K562 (cell line): Measurements from ENCODE around the gene HLA-F. TPM values are rescaled to one million over a fixed set of nuclear protein-coding genes. Genes with fewer than 3 reads are reported as not detected.

Source experiments
- ATAC-seq: fragments of 200-7000 bp; cut with Tn5 transposase; 3 replicates; pipeline ENCODE4 v1.9.1; 2020; ENCODE audit warnings: moderate library complexity
- BruUV-seq: library from RNA; stranded (reverse); fragments of 400-500 nt; replicated peaks from 2 replicates; lab custom pipeline; 2021; lab: Mats Ljungman, UMichigan
- CTCF ChIA-PET: fragments of 300-600 bp; formaldehyde crosslinking; extraction: SDS; loops from one replicate; lab custom pipeline; 2021; ENCODE audit warnings: low intra/inter-chr PET ratio; lab: Yijun Ruan, JAX
- POLR2A ChIA-PET: fragments of 300-600, 350-650 bp; sonication (Branson Sonifier 250); formaldehyde crosslinking; extraction: SDS; loops from one replicate; lab custom pipeline; 2021; ENCODE audit warnings: antibody characterized with exemption, inconsistent platforms; lab: Yijun Ruan, JAX
- DNase-seq, 4 experiments: peaks; one replicate each; pipeline versions ENCODE4 v3.0.0 to v3.0.0-alpha.2; 2011 to 2018; ENCODE audit warnings: low spot score in 3 of 4, mixed read lengths in 3 of 4; ENCODE audit errors: extremely low read depth in 1 of 4
- FAIRE-seq: peaks from 2 replicates; lab custom pipeline; 2011; peaks lifted over from hg19 to GRCh38; lab: Jason Lieb, UNC
- H2AFZ ChIP-seq: 2 replicates; pipeline ENCODE4 v1.6.0; 2011; ENCODE audit warnings: low read depth, low read length, control low read depth, inconsistent platforms
- H3K27ac ChIP-seq: fragments of 200-600 bp; 3 replicates; pipeline ENCODE4 v1.8.0; 2011; ENCODE audit warnings: low read depth, mild to moderate bottlenecking, control low read depth, inconsistent platforms, low read length, moderate library complexity, mixed read lengths; ENCODE audit errors: extremely low read depth
- H3K27me3 ChIP-seq, 2 experiments: fragments of 300-600 bp in 1 of 2; 2 replicates in 1 of 2; 3 replicates in 1 of 2; pipeline versions ENCODE4 v1.6.0 to v1.8.0; 2011; ENCODE audit warnings: inconsistent platforms in 2 of 2, low read length in 2 of 2, mild to moderate bottlenecking in 1 of 2, mixed read lengths in 1 of 2, moderate library complexity in 1 of 2; ENCODE audit not compliant: control insufficient read depth in 2 of 2, insufficient read depth in 2 of 2
- H3K36me3 ChIP-seq: fragments of 300-600 bp; 3 replicates; pipeline ENCODE4 v1.8.0; 2011; ENCODE audit warnings: mild to moderate bottlenecking, low read length, inconsistent platforms; ENCODE audit not compliant: control insufficient read depth, insufficient read depth
- H3K4me1 ChIP-seq, 2 experiments: fragments of 200-600 bp in 1 of 2; replicated peaks in 1 of 2; 2 replicates in 1 of 2; 3 replicates in 1 of 2; pipeline versions ENCODE4 v1.5.1 to v1.8.0; 2011; ENCODE audit warnings: inconsistent platforms in 2 of 2, low read length in 2 of 2, mild to moderate bottlenecking in 1 of 2, mixed read lengths in 1 of 2, moderate library complexity in 1 of 2; ENCODE audit not compliant: control insufficient read depth in 2 of 2, insufficient read depth in 2 of 2
- H3K4me2 ChIP-seq: 2 replicates; pipeline ENCODE4 v1.6.1; 2011; ENCODE audit warnings: low read length, control low read depth, inconsistent platforms, mixed read lengths; ENCODE audit not compliant: insufficient read depth
- H3K4me3 ChIP-seq: fragments of 200-600 bp; sonication (generic), shearing (Covaris generic); 2 replicates; pipeline ENCODE4 v1.5.1; 2016; ENCODE audit warnings: control low read depth, inconsistent platforms
- H3K79me2 ChIP-seq: fragments of 200-600 bp; 3 replicates; pipeline ENCODE4 v1.8.0; 2011; ENCODE audit warnings: low read length, inconsistent platforms; ENCODE audit not compliant: control insufficient read depth, insufficient read depth
- H3K9ac ChIP-seq, 2 experiments: 2 replicates each; pipeline versions ENCODE4 v1.6.0 to v1.6.1; 2011; ENCODE audit warnings: low read depth in 2 of 2, low read length in 2 of 2, control low read depth in 1 of 2, inconsistent platforms in 1 of 2, mild to moderate bottlenecking in 1 of 2, mixed read lengths in 1 of 2; ENCODE audit not compliant: insufficient read depth in 1 of 2
- H3K9me1 ChIP-seq: one replicate; pipeline ENCODE4 v1.6.0; 2011; ENCODE audit warnings: inconsistent platforms, mild to moderate bottlenecking, low read length, moderate library complexity; ENCODE audit not compliant: control insufficient read depth, insufficient read depth
- H3K9me3 ChIP-seq: replicated peaks from 2 replicates; pipeline ENCODE4 v1.5.1; 2011; ENCODE audit warnings: low read depth, low read length, inconsistent platforms; ENCODE audit not compliant: control insufficient read depth, insufficient read depth
- H4K20me1 ChIP-seq: replicated peaks from 2 replicates; pipeline ENCODE4 v1.6.1; 2011; ENCODE audit warnings: low read length, inconsistent platforms, mixed read lengths; ENCODE audit not compliant: control insufficient read depth, insufficient read depth
- MYC ChIP-seq, 2 experiments: fragments of 250-450 bp in 1 of 2; sonication (Bioruptor Pico) in 1 of 2; IDR thresholded peaks; 2 replicates each; pipeline versions ENCODE4 v1.5.1 to v1.6.1; 2012 to 2021; ENCODE audit warnings: low read depth in 2 of 2, borderline replicate concordance in 1 of 2, improper control_type of control experiment in 1 of 2, low read length in 1 of 2, mild to moderate bottlenecking in 1 of 2, moderate library complexity in 1 of 2
- WGBS: fragments of 100-300 bp; shearing (Covaris generic); methylation state at CpG from one replicate; pipeline ENCODE4 v1.1.6; 2016; ENCODE audit warnings: low coverage, mixed read lengths; ENCODE audit not compliant: insufficient coverage; ENCODE audit errors: missing lambda C conversion rate; 5-methylcytosine and 5-hydroxymethylcytosine counted together
- in situ Hi-C: fragments of 300-500 bp; cut with MboI; formaldehyde crosslinking; loops from 4 replicates; pipeline ENCODE4 v1.15.0; 2018; ENCODE audit warnings: inconsistent platforms, mixed read lengths
- intact Hi-C: fragments of 100-400 bp; cut with micrococcal nuclease; formaldehyde crosslinking; loops from 2 replicates; pipeline ENCODE4 v1.14.2; 2022
- polyA plus RNA-seq, 8 experiments: library from polyadenylated mRNA; depleted of rRNA in 4 of 8; stranded (reverse) in 5 of 8; unstranded in 3 of 8; fragments of >200 nt; fragmentation: Nextera tagmentation in 2 of 8; fragmentation: Illumina TruSeq in 1 of 8; extraction: Ambion mirVana in 2 of 8; extraction: Trizol in 1 of 8; gene quantifications; 2 replicates each; pipeline versions ENCODE4 v1.2.1 to v1.2.3, GENCODE V29; 2011 to 2014; ENCODE audit warnings: inconsistent platforms in 1 of 8, missing spikeins in 1 of 8
- total RNA-seq, 7 experiments: library from RNA; depleted of rRNA in 6 of 7; stranded (reverse); fragments of >200 nt in 6 of 7; fragmentation: Illumina TruSeq in 2 of 7; extraction: Trizol in 2 of 7; gene quantifications; 2 replicates each; pipeline versions ENCODE4 v1.2.1 to v1.2.3, GENCODE V29; 2011 to 2021; ENCODE audit warnings: low replicate concordance in 1 of 7
- TF ChIP-seq, protein P1 (sequence below): fragments of 250-450 bp; sonication (Bioruptor Pico); IDR thresholded peaks from 2 replicates; pipeline ENCODE4 v1.4.0; 2020; ENCODE audit warnings: mild to moderate bottlenecking

The HLA-F gene
- total and polyA plus RNA-seq, 9 of the 15 experiments (the other 6 are each of a cell fraction or from before 2014, with no cell fraction given): 0.40 to 0.76 (median 0.46) TPM; not detected in 6

DNA sequence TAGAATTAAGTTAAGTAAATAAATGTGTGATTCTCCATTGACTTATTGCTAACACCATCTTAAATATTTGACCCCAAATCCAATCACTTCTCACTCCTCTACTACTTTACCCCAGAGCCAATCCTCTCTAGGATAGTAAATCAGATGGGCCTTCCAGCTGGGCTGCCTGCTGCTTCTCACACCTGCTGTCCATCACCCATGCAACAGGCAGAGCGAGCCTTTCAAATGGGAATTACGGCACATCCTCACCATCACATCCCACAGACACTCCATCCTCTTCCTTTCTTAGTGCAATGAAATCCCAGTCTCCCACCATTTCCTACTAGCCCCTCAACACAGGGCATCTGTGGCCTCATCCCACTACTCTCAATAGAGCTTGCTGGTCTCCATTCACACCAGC lies 34.0 kb downstream of the HLA-F start:
- no TSS peak for BruUV-seq

More for the DNA sequence above, 34.0 kb downstream of the HLA-F start:
- no peak overlapping the region for H3K9ac ChIP-seq
- no peak overlapping the region for H3K27ac ChIP-seq
- CTCF ChIA-PET: no interaction called here
- peaks cover 0 to 12% of the 10 kb centered on the region in 2 experiments; a peak in 3 of 5 replicates for H3K27me3 ChIP-seq
- intact Hi-C loops: no loop called here
- no peaks in the 10 kb centered on the region for H4K20me1 ChIP-seq
- ATAC-seq (no peak), DNase-seq (no peak), FAIRE-seq (no peak)
- no peaks in the 10 kb centered on the region for H3K79me2 ChIP-seq
- TF ChIP-seq MYC (IDR thresholded peaks at IDR 0.05; ENCODE audit: low read depth, low read length) (no peak), MYC (CRISPR knock-in tag; IDR thresholded peaks at IDR 0.05; ENCODE audit: borderline replicate concordance, low read depth) (no peak)
- TF ChIP-seq, protein P1, sequence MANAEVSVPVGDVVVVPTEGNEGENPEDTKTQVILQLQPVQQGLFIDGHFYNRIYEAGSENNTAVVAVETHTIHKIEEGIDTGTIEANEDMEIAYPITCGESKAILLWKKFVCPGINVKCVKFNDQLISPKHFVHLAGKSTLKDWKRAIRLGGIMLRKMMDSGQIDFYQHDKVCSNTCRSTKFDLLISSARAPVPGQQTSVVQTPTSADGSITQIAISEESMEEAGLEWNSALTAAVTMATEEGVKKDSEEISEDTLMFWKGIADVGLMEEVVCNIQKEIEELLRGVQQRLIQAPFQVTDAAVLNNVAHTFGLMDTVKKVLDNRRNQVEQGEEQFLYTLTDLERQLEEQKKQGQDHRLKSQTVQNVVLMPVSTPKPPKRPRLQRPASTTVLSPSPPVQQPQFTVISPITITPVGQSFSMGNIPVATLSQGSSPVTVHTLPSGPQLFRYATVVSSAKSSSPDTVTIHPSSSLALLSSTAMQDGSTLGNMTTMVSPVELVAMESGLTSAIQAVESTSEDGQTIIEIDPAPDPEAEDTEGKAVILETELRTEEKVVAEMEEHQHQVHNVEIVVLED: no peak
- no peak overlapping the region for H2AFZ ChIP-seq
- H3K4me2 ChIP-seq: no peak overlapping the region
- in situ Hi-C loops: no loop called here
- peaks cover 12 to 16% of the 10 kb centered on the region in 2 experiments; a peak in 4 of 5 replicates for H3K4me1 ChIP-seq
- WGBS: 40% methylated on average over 2 of the region's 2 CpGs
- H3K9me1 ChIP-seq: no peaks in the 10 kb centered on the region
- H3K9me3 ChIP-seq: no peaks in the 10 kb centered on the region
- H3K36me3 ChIP-seq: no peaks in the 10 kb centered on the region
- no peak overlapping the region for H3K4me3 ChIP-seq
- POLR2A ChIA-PET: interaction anchor here (1.2 to 1.6 kb wide), 3 partner anchors 8 to 48 kb away, joined by 3 to 9 read pairs (median 5); no protein-coding TSS in a partner anchor
